Lung (tissue), 12 donors: ENCODE measurements around the gene ITGB2. TPM values are rescaled to one million over a fixed set of nuclear protein-coding genes. Genes with fewer than 3 reads are reported as not detected.

Source experiments
- ATAC-seq: fragments of 200-7000 bp; cut with Tn5 transposase; one replicate; pipeline ENCODE4 v1.9.1; 2020; ENCODE audit warnings: moderate number of reproducible peaks; ENCODE audit not compliant: insufficient read depth, low FRiP score
- DNase-seq, 3 donors: peaks; one replicate each; pipeline ENCODE4 v3.0.0-alpha.2; 2013 to 2017
- H3K27ac ChIP-seq, 2 donors: one replicate each; pipeline ENCODE4 v1.5.1; 2013; ENCODE audit warnings: mild to moderate bottlenecking in 2 of 2, moderate library complexity in 2 of 2, control low read depth in 1 of 2, inconsistent platforms in 1 of 2, low read depth in 1 of 2, low read length in 1 of 2
- H3K27me3 ChIP-seq, 3 donors: one replicate each; pipeline ENCODE4 v1.5.1; 2013; ENCODE audit warnings: low read length in 2 of 3; ENCODE audit not compliant: control insufficient read depth in 3 of 3, insufficient read depth in 3 of 3
- H3K36me3 ChIP-seq, 4 donors: one replicate each; pipeline ENCODE4 v1.5.1; 2013; ENCODE audit warnings: low read length in 4 of 4, mild to moderate bottlenecking in 1 of 4, moderate library complexity in 1 of 4; ENCODE audit not compliant: control insufficient read depth in 4 of 4, insufficient read depth in 4 of 4
- H3K4me1 ChIP-seq, 5 donors: one replicate each; pipeline ENCODE4 v1.5.1; 2013; ENCODE audit warnings: low read length in 5 of 5, mild to moderate bottlenecking in 2 of 5, moderate library complexity in 1 of 5; ENCODE audit not compliant: control insufficient read depth in 5 of 5, insufficient read depth in 5 of 5
- H3K4me3 ChIP-seq: one replicate; pipeline ENCODE4 v1.5.1; 2013; ENCODE audit warnings: mild to moderate bottlenecking, control low read depth, moderate library complexity
- H3K9ac ChIP-seq, 2 donors: one replicate each; pipeline ENCODE4 v1.5.1; 2013; ENCODE audit warnings: low read length in 2 of 2, control low read depth in 1 of 2; ENCODE audit not compliant: insufficient read depth in 1 of 2
- H3K9me3 ChIP-seq, 4 donors: one replicate each; pipeline ENCODE4 v1.5.1; 2013; ENCODE audit warnings: low read length in 3 of 4, mild to moderate bottlenecking in 1 of 4, moderate library complexity in 1 of 4; ENCODE audit not compliant: control insufficient read depth in 4 of 4, insufficient read depth in 3 of 4
- WGBS, 2 donors: extraction: QIAGEN DNeasy Blood & Tissue Kit; methylation state at CpG; one replicate each; pipeline ENCODE4 v1.1.7; 2013; 5-methylcytosine and 5-hydroxymethylcytosine counted together
- polyA plus RNA-seq, 2 donors: library from polyadenylated mRNA; stranded (reverse); fragments of 200-250 nt; gene quantifications; one replicate each; pipeline ENCODE4 v1.2.1, GENCODE V29; 2013
- total RNA-seq, 2 donors: library from RNA; depleted of rRNA in 1 of 2; stranded (reverse); fragments of >200 nt in 1 of 2; gene quantifications; one replicate each; pipeline ENCODE4 v1.2.1, GENCODE V29; 2014 to 2021
- TF ChIP-seq, protein P1 (sequence below): IDR thresholded peaks from 2 replicates; pipeline ENCODE4 v1.5.1; 2012; ENCODE audit warnings: mild to moderate bottlenecking; ENCODE audit errors: control extremely low read depth, extremely low read depth
- donor health status: control.
- donor health status: control.
- donor health status: Bipolar disorder and iron deficiency.
- donor health status: healthy.
- donor health status: DM: yes; HTN: yes; CAD: no.

The ITGB2 gene
- total and polyA plus RNA-seq, 4 donors, result 52.9 to 376 (median 187) TPM

- Histone ChIP-seq H3K27me3 (peaks cover 0 to 11% (median 0%) of the 10 kb centered on the region in 3 donors), H3K4me1 (peaks cover 0 to 3% (median 0%) of the 10 kb centered on the region in 5 donors), H3K36me3 (peaks cover 0 to 15% (median 0%) of the 10 kb centered on the region in 4 donors), H3K9me3 (no peaks in the 10 kb centered on the region), H3K4me3 (no peak overlapping the region), H3K9ac (no peak overlapping the region), H3K27ac (no peak overlapping the region)
- TF ChIP-seq, protein P1, sequence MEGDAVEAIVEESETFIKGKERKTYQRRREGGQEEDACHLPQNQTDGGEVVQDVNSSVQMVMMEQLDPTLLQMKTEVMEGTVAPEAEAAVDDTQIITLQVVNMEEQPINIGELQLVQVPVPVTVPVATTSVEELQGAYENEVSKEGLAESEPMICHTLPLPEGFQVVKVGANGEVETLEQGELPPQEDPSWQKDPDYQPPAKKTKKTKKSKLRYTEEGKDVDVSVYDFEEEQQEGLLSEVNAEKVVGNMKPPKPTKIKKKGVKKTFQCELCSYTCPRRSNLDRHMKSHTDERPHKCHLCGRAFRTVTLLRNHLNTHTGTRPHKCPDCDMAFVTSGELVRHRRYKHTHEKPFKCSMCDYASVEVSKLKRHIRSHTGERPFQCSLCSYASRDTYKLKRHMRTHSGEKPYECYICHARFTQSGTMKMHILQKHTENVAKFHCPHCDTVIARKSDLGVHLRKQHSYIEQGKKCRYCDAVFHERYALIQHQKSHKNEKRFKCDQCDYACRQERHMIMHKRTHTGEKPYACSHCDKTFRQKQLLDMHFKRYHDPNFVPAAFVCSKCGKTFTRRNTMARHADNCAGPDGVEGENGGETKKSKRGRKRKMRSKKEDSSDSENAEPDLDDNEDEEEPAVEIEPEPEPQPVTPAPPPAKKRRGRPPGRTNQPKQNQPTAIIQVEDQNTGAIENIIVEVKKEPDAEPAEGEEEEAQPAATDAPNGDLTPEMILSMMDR, result no peak
- no peak for ATAC-seq
- 91 to 92% methylated on average over 15 of the region's 15 CpGs for WGBS, 2 donors
- DNase-seq, result no peak
Observed at GRCh38 chr21:44891631-44892031, 29.1 kb downstream of the ITGB2 start.

DNA sequence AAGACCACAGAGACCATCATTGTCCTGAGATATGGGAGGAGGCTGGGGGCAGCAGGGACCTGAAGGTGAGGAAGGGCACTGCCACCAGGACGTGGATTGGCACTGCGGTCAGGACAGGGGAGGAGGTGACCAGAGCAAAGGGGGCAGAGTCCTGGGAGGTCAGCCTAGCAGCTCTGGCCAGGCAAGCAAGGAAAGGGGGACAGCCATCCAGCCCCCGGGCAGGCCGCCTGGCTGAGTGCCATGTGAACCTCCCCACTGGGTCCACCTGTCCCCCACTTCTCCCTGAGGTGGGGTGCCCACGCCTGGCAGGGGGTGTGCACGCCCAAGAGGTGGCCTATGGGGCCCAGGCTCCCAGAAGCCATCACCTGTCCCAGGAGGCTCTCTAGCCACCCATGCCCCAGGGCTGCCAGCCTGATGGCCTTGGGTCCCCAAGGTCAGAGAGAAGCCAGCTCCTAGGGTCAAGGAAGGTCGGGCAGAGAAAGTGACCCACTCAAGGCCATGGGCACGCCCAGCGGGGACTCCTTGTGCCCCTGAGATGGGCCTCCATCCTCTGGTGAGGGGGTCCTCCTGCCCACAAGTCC, 29.6 kb downstream of the ITGB2 start:
- Histone ChIP-seq H3K36me3 (peaks cover 0 to 17% (median 0%) of the 10 kb centered on the region in 4 donors), H3K27ac (no peak overlapping the region), H3K9ac (no peak overlapping the region), H3K9me3 (no peaks in the 10 kb centered on the region), H3K4me3 (no peak overlapping the region), H3K27me3 (peaks cover 0 to 11% (median 0%) of the 10 kb centered on the region in 3 donors), H3K4me1 (no peaks in the 10 kb centered on the region)
- WGBS, 2 donors, result 82 to 96% methylated on average over 9 of the region's 9 CpGs
- ATAC-seq (no peak), DNase-seq (no peak)
- TF ChIP-seq, protein P1, result no peak

- TF ChIP-seq, protein P1, result no peak
- WGBS, 2 donors, result 88 to 89% methylated on average over 24 of the region's 24 CpGs
- no peak for DNase-seq
- no peak overlapping the region for H3K9ac ChIP-seq
- H3K27ac ChIP-seq, result no peak overlapping the region
- peaks cover 0 to 11% (median 0%) of the 10 kb centered on the region in 3 donors for H3K27me3 ChIP-seq
- ATAC-seq, result no peak
- H3K4me3 ChIP-seq, result no peak overlapping the region
- H3K36me3 ChIP-seq, result peaks cover 0 to 18% (median 0%) of the 10 kb centered on the region in 4 donors
- no peaks in the 10 kb centered on the region for H3K9me3 ChIP-seq
- no peaks in the 10 kb centered on the region for H3K4me1 ChIP-seq
Observed at GRCh38 chr21:44890338-44890931, 30.3 kb downstream of the ITGB2 start.
